MM.1S (cell line): Measurements from ENCODE around the gene ACE.

ENCODE experiments used
- CTCF ChIP-seq: fragments of 300-600 bp; sonication (generic); IDR thresholded peaks from 2 replicates; pipeline ENCODE4 v1.5.1; 2016; ENCODE audit warnings: antibody characterized with exemption, low read length, mixed read lengths
- EZH2 ChIP-seq: fragments of 300-600 bp; sonication (generic); optimal IDR thresholded peaks from 2 replicates; pipeline ENCODE3; 2017; ENCODE audit warnings: low read depth, mild to moderate bottlenecking, antibody characterized with exemption, low read length, mixed read lengths
- EZH2phosphoT487 ChIP-seq: fragments of 300-600 bp; sonication (generic); IDR thresholded peaks from 2 replicates; pipeline ENCODE4 v1.6.1; 2018; ENCODE audit warnings: antibody characterized with exemption, low read length

DNA sequence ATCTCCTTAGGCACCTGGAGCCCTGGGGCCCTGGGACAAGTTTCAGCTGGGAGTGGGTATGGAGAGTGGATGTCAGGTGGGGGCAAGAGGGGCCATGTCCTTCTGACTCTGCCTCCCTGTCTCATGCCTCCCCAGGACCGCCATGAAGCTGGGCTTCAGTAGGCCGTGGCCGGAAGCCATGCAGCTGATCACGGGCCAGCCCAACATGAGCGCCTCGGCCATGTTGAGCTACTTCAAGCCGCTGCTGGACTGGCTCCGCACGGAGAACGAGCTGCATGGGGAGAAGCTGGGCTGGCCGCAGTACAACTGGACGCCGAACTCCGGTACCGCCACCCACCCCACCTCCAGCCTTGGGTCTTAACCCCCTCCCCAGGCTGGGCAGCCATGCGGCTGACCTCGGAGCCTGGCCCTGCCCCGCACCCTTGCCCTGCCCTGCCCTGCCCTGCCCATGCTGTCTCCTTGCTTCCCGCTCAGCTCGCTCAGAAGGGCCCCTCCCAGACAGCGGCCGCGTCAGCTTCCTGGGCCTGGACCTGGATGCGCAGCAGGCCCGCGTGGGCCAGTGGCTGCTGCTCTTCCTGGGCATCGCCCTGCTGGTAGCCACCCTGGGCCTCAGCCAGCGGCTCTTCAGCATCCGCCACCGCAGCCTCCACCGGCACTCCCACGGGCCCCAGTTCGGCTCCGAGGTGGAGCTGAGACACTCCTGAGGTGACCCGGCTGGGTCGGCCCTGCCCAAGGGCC lies 20.0 kb downstream of the ACE start:
- TF ChIP-seq CTCF (no peak), EZH2phosphoT487 (no peak), EZH2 (no peak)
